ENCODE data around the gene AMOTL1. TPM values are rescaled to one million over a fixed set of nuclear protein-coding genes. Genes with fewer than 3 reads are reported as not detected.

Gene AMOTL1
- total RNA-seq, 4 donors from 2014 or later: 2.5 to 19.0 (median 7.2) TPM

DNA sequence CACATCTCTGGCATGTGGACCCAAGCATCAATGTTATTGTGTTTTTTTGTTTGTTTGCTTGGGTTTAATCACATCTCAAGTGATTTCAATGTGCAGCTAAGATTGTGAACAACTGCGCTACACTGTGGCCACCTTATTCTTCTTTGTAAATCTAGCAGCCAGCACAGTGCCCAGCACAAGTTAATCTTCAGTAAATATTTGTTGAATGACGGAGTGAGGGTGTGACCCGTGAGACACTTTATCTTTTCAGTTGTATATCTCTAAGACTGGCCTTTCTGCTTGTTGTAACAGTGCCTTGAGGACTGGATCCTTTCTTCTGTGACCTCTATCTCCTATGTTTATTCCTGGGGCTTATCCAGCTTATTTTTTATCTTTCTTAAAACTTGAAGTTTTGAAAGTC, 21.4 kb upstream of the AMOTL1 start:
- Histone ChIP-seq H3K9me3 (no peaks in the 10 kb centered on the region), H3K36me3 (no peaks in the 10 kb centered on the region), H3K27me3 (no peaks in the 10 kb centered on the region), H3K4me3 (no peak overlapping the region), H3K27ac (no peak overlapping the region), H3K4me1 (no peaks in the 10 kb centered on the region)
- DNase-seq: no peak
- TF ChIP-seq, protein P1, sequence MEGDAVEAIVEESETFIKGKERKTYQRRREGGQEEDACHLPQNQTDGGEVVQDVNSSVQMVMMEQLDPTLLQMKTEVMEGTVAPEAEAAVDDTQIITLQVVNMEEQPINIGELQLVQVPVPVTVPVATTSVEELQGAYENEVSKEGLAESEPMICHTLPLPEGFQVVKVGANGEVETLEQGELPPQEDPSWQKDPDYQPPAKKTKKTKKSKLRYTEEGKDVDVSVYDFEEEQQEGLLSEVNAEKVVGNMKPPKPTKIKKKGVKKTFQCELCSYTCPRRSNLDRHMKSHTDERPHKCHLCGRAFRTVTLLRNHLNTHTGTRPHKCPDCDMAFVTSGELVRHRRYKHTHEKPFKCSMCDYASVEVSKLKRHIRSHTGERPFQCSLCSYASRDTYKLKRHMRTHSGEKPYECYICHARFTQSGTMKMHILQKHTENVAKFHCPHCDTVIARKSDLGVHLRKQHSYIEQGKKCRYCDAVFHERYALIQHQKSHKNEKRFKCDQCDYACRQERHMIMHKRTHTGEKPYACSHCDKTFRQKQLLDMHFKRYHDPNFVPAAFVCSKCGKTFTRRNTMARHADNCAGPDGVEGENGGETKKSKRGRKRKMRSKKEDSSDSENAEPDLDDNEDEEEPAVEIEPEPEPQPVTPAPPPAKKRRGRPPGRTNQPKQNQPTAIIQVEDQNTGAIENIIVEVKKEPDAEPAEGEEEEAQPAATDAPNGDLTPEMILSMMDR (IDR thresholded peaks at IDR 0.05): no peak
- TF ChIP-seq POLR2A (IDR thresholded peaks at IDR 0.05): no peak

DNA sequence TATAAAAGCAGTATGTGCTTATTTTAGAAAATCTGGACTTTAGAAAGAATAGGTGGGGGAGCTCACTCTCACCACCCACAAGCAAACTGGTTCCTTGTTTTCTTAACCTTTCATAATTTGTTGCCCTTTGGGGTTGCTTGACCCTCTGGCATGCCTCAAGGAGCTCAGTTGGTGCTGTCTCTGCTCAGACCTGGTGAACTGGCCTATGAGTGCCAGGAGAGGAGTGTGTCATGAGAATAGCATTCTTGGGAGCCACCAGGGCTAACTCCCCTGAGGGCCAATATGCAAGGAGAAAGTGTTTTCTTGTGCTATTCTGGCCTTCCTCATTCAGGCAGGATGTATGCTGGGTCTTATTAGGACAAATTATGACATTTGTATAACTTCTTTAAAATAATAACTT, 21.0 kb upstream of the AMOTL1 start:
- Histone ChIP-seq H3K27ac (no peak overlapping the region), H3K9me3 (no peaks in the 10 kb centered on the region), H3K27me3 (no peaks in the 10 kb centered on the region), H3K36me3 (no peaks in the 10 kb centered on the region), H3K4me3 (no peak overlapping the region), H3K4me1 (no peaks in the 10 kb centered on the region)
- no peak for DNase-seq
- TF ChIP-seq, protein P1 (IDR thresholded peaks at IDR 0.05): no peak
- no peak for TF ChIP-seq POLR2A (IDR thresholded peaks at IDR 0.05)

DNA sequence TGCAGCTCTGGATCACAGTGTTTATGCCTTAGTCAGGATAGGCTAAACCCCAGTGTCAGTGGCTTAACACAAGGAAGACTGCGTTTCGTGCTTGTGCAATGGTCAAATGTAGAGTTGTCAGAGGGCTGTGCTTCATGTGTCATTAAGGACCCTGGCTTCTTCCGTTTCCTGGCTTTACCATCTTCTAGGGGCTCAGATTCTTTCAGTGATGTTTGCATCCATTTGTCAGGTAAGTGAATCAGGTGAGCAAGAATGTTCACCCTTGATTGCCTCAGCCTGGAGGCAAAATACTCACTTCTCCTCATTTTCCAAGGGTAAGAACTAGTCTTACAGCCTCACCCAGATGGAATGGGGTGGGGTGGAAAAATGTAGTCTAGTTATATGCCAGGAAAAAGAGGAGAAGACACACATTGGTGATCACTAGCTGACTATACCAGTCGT, 20.5 kb upstream of the AMOTL1 start:
- no peak for TF ChIP-seq POLR2A (IDR thresholded peaks at IDR 0.05)
- TF ChIP-seq, protein P1 (IDR thresholded peaks at IDR 0.05): no peak
- Histone ChIP-seq H3K4me1 (no peaks in the 10 kb centered on the region), H3K27ac (no peak overlapping the region), H3K9me3 (no peaks in the 10 kb centered on the region), H3K36me3 (no peaks in the 10 kb centered on the region), H3K27me3 (no peaks in the 10 kb centered on the region), H3K4me3 (no peak overlapping the region)
- DNase-seq: no peak

DNA sequence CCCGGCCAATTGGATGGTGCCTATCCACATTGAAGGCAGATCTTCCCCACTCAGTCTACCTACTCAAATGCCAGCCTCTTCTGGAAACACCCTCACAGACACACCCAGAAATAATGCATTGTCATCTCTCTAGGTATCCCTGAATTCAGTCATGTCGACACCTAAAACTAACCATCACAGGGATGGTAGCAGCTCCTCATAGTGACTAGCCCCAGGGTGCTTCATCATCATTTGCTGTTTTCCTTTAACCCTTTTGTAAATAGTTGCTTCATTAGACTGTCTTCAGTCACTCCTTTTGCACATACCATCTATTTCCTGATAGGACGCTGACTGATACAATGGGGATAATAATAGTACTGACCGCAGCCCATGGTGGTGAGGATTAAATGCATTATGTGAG, 18.8 kb upstream of the AMOTL1 start:
- Histone ChIP-seq H3K4me1 (no peaks in the 10 kb centered on the region), H3K27ac (no peak overlapping the region), H3K36me3 (no peaks in the 10 kb centered on the region), H3K9me3 (no peaks in the 10 kb centered on the region), H3K27me3 (no peaks in the 10 kb centered on the region), H3K4me3 (no peak overlapping the region)
- TF ChIP-seq, protein P1 (IDR thresholded peaks at IDR 0.05): no peak
- no peak for TF ChIP-seq POLR2A (IDR thresholded peaks at IDR 0.05)
- no peak for DNase-seq

DNA sequence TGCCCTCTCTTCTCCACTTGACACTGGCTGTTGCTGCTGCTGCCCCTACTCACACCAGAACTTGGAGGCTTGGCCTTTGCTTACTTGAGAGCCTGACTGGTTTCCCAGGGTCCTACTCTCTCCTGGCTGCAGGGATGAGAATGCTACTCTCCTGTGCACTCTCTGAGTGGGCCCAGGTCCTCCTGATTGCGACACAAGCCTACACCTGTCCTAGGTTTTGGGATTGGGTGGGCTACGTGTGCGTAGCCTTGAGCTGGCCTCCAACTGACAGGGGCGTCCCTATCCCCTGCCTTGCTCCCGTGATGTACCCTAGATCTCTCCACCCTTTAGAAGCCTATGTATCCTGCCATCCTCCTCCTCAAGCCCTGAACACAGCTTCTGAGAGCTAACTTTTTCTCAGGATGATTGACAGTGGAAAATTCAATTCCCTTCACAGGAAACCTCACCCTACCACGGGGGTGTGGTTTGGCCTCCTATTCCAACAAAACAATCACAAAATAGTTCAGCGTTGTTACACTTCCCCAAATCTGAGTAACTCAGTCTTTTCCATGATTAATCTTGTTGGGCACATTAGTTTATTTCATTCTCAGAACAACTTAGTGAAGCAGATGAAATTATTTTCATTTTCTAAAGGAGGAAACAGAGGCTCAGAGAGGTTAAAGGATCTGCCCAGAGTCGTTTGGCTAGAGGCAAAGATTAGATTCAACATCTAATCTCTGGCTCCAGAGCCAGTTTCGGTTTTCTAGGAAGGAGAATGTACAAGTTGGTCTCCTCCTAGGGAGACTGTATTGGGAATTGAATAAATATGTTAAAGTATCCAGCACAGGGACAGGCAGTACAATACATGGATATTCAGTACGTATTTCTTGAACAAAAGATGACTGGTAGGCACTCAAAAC, 17.6 kb upstream of the AMOTL1 start:
- DNase-seq: no peak
- no peaks in the 10 kb centered on the region for H3K36me3 ChIP-seq
- no peak overlapping the region for H3K4me3 ChIP-seq
- peak overlapping the region in 1 of 4 donors; percentile 35 for H3K27ac ChIP-seq
- no peaks in the 10 kb centered on the region for H3K4me1 ChIP-seq
- TF ChIP-seq, protein P1 (IDR thresholded peaks at IDR 0.05): no peak
- no peak for TF ChIP-seq POLR2A (IDR thresholded peaks at IDR 0.05)
- H3K27me3 ChIP-seq: no peaks in the 10 kb centered on the region
- H3K9me3 ChIP-seq: no peaks in the 10 kb centered on the region
